T-helper 1 cell treated with Interleukin-12 subunit alpha and Interleukin-12 subunit beta and Interleukin-4 antibody, amounts not matched to agents 30 ng/mL and 1 ng/mL, for 36 hours (primary cell): ENCODE data around the gene FADS3. TPM values are rescaled to one million over a fixed set of nuclear protein-coding genes. Genes with fewer than 3 reads are reported as not detected.
"Not testable (repeated sequence)": the region's sequence is repeated elsewhere in the genome, so short reads cannot be mapped to it uniquely, and the experiment has no call there.

Experiments used
- intact Hi-C: fragments of 100-400 bp; cut with micrococcal nuclease; formaldehyde crosslinking; loops from one replicate; pipeline ENCODE4 v1.15.1; 2024
- total RNA-seq: library from RNA; stranded (reverse); gene quantifications from 2 replicates; pipeline ENCODE4 v1.2.3, GENCODE V29; 2022

FADS3 gene
- total RNA-seq, 1 donor from 2014 or later: 9.6 TPM

DNA sequence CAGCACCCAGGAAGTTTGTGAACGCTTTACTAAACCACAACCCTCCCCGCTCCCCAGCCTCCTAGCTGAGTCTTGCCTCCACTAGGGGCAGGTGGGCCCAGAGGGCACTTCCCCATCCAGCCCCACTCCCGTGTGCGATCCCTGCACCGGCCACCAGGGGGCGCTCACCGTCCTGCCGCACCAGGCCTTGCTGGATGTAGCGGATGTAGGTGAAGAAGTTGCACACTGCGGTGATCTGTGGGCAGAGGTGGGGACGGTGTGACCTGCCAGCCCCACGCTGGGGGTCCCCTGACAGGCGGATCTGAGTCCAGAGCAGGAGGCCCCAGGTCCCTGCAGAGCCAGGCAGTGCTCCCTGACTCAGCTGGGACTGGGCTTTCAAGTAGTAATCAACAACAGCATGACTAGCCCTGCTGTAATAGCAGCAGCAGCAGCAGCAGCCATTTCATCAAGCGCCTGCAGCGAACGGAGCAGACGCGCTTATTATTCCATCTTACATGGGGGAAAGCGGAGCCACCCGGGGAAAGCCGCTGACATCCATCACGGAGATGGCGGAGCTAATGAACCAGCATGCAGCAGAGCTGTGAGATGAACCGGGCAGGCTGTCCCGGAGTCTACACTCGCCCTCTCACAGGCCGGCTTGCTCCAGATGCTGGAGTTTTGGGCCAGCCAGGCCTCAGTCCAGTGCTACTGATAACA lies 7.9 kb upstream of the FADS3 start:
- intact Hi-C loops: loop anchor here (1.0 kb wide), 8 partner anchors 8 to 209 kb away; partner anchors contain the start of gene FADS3

DNA sequence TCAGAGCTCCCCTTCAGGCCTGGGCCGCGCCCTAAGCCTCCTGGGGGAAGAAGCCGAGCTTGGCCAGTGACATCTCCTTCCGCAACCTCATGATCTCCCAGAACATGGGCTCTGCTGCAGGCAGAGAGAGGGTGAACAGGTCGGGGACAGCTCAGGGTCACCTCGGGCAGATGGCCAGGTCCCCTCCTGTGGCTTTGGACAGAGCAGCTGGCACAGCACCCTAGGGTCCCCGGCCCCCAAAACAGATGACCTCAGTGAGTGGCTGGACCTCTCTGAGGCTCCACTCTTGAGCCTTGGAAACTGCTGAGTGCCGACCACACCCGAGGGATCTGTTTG lies 6.9 kb upstream of the FADS3 start:
- intact Hi-C loops: no loop called here

DNA sequence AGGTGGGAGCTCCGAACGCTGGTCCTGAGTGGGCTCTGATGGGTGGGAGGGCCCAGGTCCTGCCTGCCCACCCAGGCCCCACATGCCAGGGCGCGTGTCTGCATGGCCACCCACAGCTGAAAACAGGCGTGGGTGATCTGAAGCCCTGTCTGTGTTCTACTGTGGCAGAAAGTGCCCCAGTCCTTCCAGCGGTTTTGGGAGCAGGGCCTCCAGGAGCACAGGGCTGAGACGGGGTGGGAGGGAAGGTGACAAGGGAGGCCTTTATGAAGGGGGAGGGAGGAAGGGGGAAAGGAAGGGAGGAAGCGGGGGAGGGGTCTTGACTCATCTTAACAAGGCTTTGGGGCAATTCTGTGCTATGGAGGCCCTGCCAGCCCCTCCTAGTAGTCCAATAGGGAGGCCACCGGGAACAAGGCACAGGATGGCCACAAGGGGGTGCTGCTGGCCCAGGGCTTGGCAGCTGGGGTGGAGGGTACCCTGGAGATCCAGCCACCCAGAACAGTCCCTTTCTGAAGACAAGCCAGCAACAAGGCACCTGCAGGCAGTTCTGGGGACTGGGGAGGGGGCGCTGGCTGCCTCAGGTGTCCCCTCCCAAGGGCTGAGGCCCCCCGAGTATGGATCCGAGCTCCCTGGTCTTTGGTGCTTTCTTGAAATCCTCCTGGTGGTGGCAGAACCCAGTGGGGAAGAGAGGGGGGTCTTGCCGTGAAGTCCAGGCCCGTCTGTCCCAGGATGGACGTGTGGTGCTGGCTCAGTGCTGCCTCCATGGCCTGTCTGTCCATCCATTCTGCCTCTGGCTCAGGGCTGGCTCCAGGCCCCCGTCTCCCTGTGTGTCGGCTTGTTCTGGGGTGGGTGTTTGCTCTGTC lies 6.3 kb upstream of the FADS3 start:
- intact Hi-C loops: loop anchor here (1.0 kb wide), 1 partner anchor 227 kb away; the partner anchor contains the start of gene INCENP

DNA sequence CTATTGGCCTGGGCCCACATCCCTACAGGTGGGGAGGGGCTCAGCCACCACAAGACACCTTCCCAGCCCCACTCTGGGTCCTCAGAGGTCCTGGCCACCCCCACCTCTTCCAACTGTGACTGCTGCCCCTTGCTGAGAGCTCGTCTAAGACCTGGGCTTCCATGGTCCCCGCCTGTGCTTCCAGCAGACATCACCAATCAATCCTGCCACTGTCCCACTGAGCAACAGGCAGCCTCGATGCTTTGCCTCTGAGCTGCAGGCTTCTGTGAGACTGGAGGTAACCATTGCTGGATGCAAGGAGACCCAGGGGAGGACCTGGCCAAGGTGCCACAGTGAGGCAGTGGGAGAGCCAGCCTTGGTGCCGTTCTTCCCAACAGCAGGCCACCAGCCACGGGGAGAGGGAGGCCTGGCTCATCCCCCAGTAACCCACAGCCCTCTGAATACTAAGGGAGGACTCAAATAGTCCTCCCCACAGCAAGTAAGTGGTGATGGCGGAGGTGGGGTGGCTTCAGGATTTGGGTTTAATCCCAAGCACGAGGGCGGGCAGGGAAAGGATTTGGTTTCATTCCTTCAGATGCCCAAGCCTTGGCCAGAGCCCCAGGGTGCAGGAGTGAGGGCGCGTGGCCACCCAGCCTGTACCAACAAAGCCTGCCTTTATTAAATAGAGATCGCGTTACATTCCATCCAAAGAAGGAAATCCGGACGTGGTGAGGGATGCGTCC lies 5.5 kb upstream of the FADS3 start:
- intact Hi-C loops: loop anchor here (1.0 kb wide), 1 partner anchor 227 kb away; the partner anchor contains the start of gene INCENP

DNA sequence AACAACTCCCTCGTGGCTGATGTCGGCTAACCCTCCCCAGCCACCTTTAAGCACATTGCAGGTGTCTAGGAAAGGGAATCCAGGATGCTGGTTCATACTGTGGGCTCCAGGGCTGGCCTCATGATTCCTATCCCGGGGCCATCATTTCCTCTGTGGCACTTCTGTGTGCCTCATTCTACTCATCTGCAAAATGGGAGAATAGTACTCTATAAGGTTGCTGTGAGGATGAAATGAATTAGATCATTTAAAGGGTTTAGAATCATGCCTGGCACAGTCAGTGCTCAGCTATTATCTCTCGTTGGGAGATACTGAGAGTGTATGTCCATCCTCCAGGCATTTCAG lies 4.3 kb upstream of the FADS3 start:
- intact Hi-C loops: no loop called here

DNA sequence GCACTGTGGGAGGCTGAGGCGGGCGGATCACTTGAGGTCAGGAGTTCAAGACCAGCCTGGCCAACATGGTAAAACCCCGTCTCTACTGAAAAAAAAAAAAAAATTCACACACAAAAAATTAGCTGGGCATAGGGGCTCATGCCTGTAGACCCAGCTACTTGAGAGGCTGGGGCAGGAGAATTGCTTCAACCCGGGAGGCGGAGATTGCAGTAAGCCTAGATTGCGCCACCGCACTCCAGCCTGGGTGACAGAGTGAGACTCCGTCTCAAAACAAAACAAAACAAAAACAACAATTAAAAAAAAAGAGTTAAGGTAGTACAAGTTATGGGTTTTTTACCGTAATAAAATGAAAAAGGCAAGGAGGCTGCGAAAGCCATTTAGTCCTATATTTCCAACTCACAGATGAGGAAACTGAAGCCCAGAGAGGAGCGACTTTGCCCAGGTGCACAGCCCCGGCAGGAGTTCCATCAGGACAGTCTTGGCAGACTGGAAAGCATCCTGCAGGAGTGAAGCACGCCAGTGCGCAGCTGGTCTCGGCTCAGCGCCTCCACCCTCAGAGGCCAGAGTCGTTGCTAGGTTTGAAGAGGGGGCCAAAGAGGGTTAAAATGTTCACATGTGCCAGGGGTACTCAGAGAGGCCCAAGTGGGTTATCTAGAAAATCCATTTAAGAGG lies 3.8 kb upstream of the FADS3 start:
- intact Hi-C loops: no loop called here

DNA sequence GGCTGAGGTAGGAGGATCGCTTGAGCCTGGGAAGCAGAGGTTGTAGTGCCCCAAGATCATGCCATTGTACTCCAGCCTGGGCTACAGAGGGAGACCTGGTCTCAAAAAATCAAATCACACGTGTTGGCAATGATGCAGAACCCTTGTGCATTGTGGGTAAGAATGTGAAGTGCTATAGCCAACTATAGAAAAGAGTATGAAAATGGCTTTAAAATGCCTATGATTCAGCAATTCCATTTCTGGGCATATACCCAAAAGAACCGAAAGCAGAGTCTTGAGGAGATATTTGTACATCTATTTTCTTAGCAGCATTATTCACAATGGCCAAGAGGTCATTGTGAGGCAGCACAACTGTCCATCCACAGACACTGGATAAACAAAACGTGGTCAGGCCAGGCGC lies 2.6 kb upstream of the FADS3 start:
- intact Hi-C loops: no loop called here

DNA sequence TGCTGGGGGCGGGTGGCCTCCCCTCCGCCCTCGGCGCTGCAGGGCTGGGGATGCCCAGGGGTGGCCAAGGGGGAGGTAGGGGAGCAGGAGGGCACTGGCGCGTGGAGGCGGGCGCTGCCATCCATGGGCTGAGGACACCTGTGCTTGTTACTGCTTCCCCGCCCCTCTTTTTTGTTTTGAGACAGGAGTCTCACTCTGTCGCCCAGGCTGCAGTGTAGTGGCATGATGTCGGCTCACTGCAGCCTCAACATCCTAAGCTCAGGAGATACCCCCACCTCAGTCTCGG lies 683 bp upstream of the FADS3 start:
- intact Hi-C loops: no loop called here

DNA sequence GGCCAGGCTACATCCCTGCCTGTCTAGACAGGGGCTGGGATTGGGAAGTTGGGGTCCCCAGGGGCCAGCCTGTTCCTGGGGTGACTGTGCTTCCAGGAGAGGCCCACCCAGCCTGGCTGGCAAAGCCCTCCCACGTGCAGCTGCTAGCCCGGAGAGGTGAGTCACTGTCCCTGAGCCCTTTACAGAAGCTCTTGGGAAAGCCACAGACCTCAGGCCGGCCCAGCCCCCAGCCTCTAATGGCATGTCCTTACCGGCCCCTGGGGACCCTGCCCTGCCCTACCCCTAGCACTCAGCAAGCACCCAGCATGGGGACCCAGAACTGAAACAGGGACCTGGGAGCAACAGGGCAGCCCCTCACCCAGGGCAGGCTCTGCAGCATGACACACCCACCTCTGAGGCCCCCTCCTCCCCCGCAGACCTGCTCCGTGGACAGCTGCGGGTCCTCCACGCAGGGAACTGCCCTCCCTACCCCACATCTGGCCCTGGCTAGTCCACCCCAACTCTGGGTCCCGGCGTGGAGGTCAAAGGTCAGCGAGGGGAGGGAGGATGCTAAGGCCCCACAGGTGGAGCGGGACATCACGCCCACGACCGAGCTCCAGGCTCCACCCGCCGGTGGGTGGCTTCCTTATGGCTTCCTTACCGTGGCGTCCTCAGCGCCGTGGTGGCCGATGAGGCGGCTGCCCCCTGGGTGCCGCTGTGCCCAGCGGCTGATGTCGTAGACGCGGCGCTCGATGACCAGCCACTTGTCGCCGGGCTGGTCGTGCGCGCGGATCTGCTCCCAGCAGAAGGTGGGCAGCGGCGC lies 615 bp downstream of the FADS3 start:
- intact Hi-C loops: loop anchor here (1.0 to 2.0 kb wide), 8 partner anchors 9 to 233 kb away; partner anchors contain the start of genes FEN1, FTH1 and TMEM258

DNA sequence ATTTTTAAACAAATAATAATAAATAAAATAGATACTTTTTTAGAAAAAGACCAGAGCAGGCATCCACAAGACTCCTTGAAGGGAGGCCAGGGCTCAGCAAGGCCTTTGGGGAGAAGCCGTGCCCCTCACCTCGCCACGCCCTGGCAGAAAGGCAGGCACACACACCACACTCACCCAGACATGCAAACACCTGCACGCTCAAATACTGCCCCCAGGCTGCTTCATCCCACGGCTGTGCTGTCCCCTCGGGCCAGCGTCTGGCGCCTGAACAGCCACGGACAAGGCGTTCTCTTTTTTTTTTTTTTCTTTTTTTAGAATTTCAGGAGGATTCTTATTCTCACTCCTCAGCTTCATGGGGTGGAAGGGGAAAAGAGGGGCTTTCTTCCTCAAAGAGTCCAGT lies 1.5 kb downstream of the FADS3 start:
- intact Hi-C loops: loop anchor here (2.0 kb wide), 1 partner anchor 77 kb away; the partner anchor contains the start of gene FTH1

DNA sequence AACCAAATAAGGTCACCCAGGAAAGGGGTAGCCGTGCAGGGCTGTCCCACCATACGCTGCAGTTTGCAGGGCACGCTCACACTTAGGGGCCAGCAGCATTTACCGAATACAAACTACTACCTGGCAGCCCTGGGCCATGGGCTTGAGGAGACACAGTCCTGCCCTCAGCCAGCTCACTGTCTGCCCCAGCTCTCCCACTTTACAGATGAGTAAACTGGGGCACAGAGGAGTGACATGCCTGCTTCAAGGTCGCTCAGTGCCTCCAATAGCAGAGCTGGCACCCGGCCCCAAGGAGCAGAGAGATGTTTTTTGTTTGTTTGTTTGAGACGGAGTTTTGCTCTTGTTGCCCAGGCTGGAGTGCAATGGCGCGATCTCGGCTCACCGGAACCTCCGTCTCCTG lies 2.8 kb downstream of the FADS3 start:
- intact Hi-C loops: no loop called here

DNA sequence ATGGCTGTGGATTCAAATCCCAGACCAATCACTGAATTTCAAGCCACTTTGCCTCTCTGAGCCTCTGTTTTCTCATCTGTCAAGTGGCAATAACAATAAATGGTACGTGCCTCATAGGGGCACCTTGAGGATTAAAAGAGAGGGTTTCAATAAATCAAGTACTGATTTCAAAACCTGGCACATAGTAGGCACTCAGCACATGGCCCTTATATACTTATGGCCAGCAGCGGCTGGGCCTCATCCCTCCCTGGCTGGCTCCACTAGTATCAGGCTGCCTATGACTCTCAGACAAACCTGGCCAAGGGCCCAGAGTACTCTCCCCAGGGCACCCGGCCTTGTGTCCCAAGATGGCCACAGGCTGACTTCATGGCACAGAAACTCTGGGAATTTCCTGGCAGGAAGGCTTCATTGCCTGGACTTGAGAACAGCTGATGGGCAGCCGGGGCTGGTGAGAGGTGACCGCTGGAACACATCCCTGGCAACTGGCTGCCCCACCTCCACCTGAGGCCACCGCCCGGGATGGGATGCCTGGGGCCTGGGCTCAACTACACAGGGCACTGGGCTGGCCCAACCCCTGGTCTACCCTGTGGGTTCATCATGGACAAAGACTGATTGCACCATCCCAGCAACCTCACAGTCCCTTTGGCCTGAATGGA lies 3.4 kb downstream of the FADS3 start:
- intact Hi-C loops: no loop called here

DNA sequence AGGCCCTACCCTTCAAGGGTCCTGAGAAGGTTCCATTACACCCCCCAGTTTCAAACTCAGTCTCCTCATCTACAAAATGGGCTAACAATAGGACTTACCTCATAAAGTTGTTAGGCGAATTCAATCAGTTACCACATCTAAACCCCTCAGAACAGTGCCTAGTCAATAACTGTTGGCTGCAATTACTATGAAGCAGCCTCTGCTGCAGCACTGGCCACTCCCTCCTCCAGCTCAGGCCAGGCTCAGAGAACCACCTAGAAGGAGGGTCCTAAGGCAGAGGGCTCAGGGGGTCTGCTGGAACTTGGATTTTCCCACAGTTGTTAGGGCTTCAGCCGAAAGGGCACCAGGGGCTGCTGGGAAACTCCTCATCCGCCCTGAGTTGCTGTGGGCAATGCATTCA lies 4.7 kb downstream of the FADS3 start:
- intact Hi-C loops: no loop called here

DNA sequence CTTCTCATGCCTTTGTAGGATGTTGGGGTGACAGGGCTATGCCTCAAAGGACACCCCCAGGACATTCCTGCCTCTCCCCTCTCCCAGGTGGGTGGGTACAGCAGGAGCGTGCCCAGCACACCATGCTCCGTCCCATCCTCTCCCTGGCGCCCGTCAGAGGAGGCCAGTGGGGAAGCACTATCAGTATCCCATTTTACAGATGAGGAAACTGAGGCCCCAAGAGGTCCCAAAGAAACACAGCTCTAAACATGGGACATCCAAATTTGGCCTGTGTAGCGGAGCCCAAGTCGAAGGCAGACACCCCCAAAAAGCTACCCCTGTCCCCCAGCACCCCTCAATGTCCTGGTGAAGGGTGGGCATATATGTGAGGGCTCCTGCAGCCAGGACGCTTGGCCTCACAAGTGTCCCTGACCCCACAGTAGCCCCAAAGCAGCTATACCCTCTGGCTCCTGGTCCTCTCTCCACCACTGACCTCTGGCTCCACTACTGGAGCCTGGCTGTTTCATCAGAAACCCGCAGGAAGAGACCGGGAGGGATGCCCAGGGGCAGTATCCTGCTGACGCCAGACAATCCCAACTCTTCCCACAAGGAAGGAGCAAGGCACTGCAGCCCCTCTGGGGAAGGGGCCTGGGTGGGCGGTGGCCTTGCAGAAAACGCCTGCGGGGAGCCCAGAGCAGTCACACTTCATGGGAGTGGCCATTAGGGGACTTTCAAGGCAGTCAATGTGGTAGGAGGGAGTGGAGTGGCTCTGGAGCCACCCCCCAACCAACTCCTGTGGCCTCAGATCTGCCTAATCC lies 5.4 kb downstream of the FADS3 start:
- intact Hi-C loops: no loop called here

DNA sequence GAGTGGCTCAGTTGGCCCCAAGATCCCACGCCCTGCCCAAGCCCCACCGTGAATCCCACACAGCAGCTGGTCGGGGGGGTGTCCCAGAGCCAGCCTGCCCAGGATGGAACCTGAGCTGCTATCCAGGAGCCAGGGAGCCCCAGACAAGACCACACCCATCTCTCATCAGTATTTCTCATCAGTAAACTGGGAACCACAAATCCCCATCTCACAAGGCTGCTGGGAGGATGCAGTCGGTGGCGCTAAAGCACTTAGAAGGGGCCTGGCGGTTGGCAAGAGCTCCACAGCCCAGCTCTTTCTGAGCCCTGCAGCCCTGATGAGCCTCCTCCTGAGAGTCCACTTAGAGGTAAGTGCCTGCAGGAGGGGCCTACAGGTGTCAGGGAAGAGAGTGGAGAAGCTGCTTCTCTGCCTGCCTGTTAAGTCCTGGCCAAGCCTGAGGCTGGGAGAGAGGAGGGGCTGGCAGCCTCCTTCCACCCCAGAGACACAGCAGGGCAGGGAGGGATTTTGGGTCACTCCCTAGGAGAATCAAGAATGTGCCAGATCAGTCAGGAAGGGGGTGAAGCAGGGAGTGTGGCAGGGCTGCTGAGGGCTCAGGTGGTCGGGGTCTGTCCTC lies 6.1 kb downstream of the FADS3 start:
- intact Hi-C loops: no loop called here

DNA sequence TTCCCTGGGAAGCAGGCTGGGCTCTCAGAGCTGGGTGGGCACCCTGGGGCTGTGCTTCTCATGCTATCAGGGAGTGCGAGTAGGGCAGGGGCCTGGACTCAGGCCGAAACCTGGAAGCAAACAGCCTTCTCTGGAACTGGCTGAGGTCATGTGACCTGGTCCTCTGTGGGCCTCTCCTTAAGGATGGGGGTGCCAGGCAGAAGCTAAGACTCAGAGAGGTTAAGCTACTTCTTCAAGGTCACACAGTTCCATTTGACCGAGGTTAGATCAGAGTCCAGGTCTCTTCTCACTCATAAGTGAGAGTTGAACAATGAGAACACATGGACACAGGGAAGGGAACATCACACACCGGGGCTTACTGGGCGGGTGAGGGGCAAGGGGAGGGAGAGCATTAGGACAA lies 7.4 kb downstream of the FADS3 start:
- intact Hi-C loops: no loop called here

DNA sequence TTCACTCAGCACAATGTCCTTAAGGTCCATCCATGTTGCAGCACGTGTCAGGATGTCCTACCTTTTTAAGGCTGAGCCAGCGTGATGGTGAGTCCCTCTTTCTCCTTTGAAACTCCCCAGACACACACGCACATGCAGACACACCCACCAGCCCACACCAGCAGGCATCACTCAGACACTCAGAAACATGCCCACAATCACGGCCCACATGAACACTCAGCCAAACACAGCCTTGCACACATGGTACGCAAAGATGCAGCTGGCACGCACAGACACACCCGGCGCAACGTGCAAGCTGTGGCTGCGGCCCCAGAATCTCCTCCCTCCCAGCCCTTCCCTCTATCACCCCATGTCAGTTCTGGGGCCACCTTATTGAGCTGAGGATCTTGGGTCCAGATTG lies 8.0 kb downstream of the FADS3 start:
- intact Hi-C loops: no loop called here

DNA sequence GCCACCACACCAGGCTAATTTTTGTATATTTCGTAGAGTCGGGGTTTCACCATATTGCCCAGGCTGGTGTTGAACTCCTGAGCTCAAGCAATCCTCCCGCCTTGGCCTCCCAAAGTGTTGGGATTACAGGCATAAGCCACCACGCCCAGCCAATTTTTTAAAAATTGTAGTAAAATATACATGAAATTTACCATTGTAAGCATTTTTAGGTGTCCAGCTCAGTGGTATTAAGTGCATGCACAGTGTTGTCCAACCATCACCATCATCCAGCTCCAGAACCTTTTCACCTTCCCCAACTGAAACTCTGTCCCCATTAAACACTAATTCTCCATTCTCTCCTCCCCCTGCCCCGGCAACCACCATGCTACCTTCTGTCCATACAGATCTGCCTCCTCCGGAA lies 8.5 kb downstream of the FADS3 start:
- intact Hi-C loops: no loop called here

DNA sequence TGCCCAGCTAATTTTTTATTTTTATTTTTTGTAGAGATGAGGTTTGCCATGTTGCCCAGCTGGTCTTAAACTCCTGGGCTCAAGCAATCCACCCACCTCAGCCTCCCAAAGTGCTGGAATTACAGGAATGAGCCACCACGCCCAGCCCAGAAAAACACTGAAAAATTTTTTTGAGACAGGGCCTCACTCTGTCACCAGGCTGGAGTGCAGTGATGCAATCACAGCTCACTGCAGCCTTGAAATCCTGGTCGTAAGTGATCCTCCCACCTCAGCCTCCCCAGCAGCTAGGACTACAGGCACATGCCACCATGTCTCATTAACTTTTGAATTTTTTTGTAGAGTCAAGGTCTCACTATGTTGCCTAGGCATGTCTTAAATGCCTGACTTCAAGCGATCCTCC lies 9.1 kb downstream of the FADS3 start:
- intact Hi-C loops: not testable (repeated sequence)
